ENCODE data around the gene ANKRD24.
"Not testable (repeated sequence)": the region's sequence is repeated elsewhere in the genome, so short reads cannot be mapped to it uniquely, and the experiment has no call there.

The ANKRD24 gene

DNA sequence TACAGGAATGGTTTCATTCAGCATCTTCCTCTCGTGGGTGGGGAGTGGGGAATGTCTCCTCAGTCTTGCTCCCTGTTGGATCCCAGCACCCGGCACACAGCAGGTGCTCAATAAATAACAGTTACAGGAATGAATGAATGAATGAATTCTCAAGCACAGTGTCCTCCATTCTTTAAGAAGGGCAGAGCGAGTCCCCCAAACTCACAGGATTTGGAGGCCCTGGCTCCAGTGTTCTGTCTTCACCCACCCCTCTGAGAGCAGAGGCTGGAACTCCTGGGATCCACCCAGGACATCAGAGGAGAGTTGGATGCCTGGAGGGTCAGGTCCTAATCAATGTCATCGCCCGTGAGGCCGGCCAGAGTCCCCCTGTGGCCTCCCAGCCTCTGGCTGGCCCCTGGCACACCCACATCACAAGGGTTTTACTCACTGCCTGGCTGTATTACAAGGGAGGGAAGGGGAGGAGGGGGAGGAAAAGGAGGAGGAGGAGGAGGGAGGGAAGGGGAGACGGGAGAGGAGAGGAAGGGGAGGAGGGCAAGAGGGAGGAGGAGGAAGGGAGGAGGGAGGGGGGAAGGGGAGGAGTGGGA is 37.7 kb upstream of the ANKRD24 start:
- DNase-seq (ENCODE audit: low read depth): peak; percentile 71
- no peak overlapping the region for H3K4me3 ChIP-seq (replicated peaks; ENCODE audit: low read depth, low read length)
- no peak for TF ChIP-seq CTCF (IDR thresholded peaks at IDR 0.05; ENCODE audit: low read length, missing control alignments)

- no peak overlapping the region for H3K4me3 ChIP-seq (replicated peaks; ENCODE audit: low read depth, low read length)
These were observed 32.8 kb upstream of the ANKRD24 start for GRCh38 chr19:4149518-4150288.

DNA sequence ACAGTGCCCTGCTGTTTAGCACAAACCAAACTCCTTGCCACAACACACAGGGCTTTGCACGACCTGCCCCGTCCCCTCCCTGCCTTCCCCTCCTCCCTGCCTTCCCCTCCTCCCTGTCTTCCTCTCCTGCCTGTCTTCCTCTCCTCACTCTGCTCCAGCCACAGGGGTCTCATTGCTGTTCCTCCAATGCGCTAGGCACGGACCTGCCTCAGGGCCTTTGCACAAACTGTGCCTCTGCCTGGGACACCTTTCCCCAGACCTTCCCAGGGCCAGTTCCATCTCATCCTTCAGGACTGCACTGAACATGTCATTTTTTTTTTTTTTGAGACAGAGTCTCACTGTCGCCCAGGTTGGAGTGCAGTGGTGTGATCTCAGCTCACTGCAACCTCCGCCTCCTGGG is 30.9 kb upstream of the ANKRD24 start:
- no peak for DNase-seq (ENCODE audit: low read depth)
- H3K4me3 ChIP-seq (replicated peaks; ENCODE audit: low read depth, low read length): no peak overlapping the region
- no peak for TF ChIP-seq CTCF (IDR thresholded peaks at IDR 0.05; ENCODE audit: low read length, missing control alignments)

More at GRCh38 chr19:4149518-4150288, 32.8 kb upstream of the ANKRD24 start:
- DNase-seq (ENCODE audit: low read depth): no peak
- TF ChIP-seq CTCF (IDR thresholded peaks at IDR 0.05; ENCODE audit: low read length, missing control alignments): no peak

- no peak for TF ChIP-seq CTCF (IDR thresholded peaks at IDR 0.05; ENCODE audit: low read length, missing control alignments)
These were observed 30.1 kb upstream of the ANKRD24 start for GRCh38 chr19:4152241-4152998.

GRCh38 chr19:4154571-4155312 is 27.7 kb upstream of the ANKRD24 start:
- DNase-seq (ENCODE audit: low read depth): no peak
- H3K4me3 ChIP-seq (replicated peaks; ENCODE audit: low read depth, low read length): no peak overlapping the region
- TF ChIP-seq CTCF (IDR thresholded peaks at IDR 0.05; ENCODE audit: low read length, missing control alignments): no peak

More at GRCh38 chr19:4152241-4152998, 30.1 kb upstream of the ANKRD24 start:
- no peak for DNase-seq (ENCODE audit: low read depth)
- no peak overlapping the region for H3K4me3 ChIP-seq (replicated peaks; ENCODE audit: low read depth, low read length)

DNA sequence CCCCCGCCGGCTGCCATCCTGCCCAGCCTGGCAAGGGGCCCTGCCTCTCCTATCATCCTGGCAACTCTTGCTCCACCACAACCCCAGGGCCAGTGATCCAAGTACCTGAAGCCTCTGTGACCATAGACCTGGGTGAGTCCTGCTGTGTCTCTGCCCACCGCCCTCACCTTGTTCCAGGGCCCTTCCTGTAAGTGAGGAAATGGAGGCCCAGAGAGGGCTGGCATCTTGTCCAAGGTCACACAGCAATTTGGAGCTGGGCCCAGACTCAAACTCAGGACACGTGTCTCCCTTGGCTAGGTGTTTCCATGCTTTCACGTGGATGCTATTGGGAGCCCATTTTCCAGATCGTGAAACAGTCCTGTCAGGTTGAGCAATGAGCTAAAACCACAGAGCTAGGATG is 25.3 kb upstream of the ANKRD24 start:
- H3K4me3 ChIP-seq (replicated peaks; ENCODE audit: low read depth, low read length): no peak overlapping the region
- no peak for DNase-seq (ENCODE audit: low read depth)
- TF ChIP-seq CTCF (IDR thresholded peaks at IDR 0.05; ENCODE audit: low read length, missing control alignments): no peak

GRCh38 chr19:4157971-4158370 is 24.5 kb upstream of the ANKRD24 start:
- not testable (repeated sequence) for H3K4me3 ChIP-seq (replicated peaks; ENCODE audit: low read depth, low read length); DNase-seq (ENCODE audit: low read depth)
